Rectal smooth muscle tissue (tissue), 1 donor: ENCODE measurements around the gene CSTPP1.
A peak's percentile ranks its signal among the peaks of the same experiment; 100 is the strongest.

Experiments
- H3K27ac ChIP-seq: one replicate; pipeline ENCODE4 v1.7.0; 2013; ENCODE audit warnings: low read depth, low read length, inconsistent platforms
- H3K27me3 ChIP-seq: one replicate; pipeline ENCODE4 v1.7.0; 2013; ENCODE audit warnings: low read length; ENCODE audit not compliant: control insufficient read depth, insufficient read depth
- H3K36me3 ChIP-seq: one replicate; pipeline ENCODE4 v1.7.0; 2013; ENCODE audit warnings: low read length; ENCODE audit not compliant: control insufficient read depth, insufficient read depth
- H3K4me1 ChIP-seq: one replicate; pipeline ENCODE4 v1.7.0; 2013; ENCODE audit warnings: low read length; ENCODE audit not compliant: control insufficient read depth, insufficient read depth
- H3K4me3 ChIP-seq: one replicate; pipeline ENCODE4 v1.7.0; 2013; ENCODE audit warnings: low read length
- H3K9ac ChIP-seq: one replicate; pipeline ENCODE4 v1.7.0; 2013; ENCODE audit warnings: low read length

CSTPP1 gene

DNA sequence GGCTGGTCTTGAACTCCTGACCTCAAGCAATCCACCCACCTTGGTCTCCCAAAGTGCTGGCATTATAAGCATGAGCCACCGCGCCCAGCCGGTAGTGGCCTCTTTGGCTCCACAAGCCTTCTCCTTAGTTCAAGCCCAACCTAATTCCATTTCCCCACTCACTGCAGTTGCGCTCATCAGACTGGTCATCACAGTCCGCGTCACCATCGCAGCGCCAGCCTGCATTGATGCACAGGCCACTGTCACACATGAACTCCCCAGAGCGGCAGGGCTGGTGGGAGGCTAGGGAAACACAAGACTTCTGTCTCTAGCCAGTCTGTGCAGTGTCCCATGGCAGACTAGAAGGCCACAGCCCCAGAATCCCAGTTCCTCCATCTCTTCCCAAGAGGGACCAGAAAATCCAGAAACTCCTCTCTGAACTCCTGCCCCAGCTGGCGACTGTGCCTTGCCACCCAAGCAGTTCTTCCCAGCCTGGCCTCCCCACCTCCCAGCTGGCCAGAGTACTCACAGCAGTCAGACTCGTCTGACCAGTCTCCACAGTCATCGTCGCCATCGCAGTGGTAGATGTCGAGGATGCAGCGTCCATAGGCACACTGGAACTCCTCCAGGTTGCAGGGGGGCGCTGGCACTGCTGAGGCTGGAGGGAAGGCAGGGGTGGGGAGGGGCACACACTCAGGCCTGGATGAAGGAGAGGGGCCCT is 38.0 kb upstream of the CSTPP1 start:
- Histone ChIP-seq H3K9ac (no peak overlapping the region), H3K27ac (no peak overlapping the region), H3K27me3 (no peaks in the 10 kb centered on the region), H3K4me3 (no peak overlapping the region), H3K4me1 (peaks cover 4% of the 10 kb centered on the region), H3K36me3 (peaks cover 7% of the 10 kb centered on the region)

DNA sequence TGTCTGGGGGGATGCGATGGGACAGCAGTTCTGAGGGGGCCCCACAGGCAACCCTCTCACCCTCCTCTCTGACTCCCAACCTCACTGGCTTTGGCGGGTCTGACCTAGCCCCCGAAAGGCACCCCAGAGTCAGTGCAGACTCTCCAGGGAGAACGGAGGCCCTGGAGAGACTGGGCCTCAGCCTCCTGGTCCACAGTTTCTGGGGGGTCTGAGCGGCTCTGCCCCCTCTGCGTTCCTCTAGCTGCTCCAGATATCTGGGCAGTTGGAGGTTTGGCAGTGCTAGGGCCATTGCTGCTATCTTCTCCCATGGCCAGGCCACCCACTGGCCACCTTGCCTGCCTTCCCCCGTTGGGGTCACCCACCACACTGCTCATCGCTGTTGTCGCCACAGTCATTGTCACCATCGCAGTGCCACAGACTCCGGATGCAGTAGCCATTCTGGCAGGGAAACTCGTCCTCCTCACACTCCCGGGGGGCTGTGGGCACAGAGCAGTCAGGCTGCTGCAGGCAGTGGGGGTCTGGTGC is 37.0 kb upstream of the CSTPP1 start:
- Histone ChIP-seq H3K9ac (no peak overlapping the region), H3K27me3 (no peaks in the 10 kb centered on the region), H3K4me1 (peaks cover 4% of the 10 kb centered on the region), H3K27ac (no peak overlapping the region), H3K36me3 (peaks cover 4% of the 10 kb centered on the region), H3K4me3 (no peak overlapping the region)

DNA sequence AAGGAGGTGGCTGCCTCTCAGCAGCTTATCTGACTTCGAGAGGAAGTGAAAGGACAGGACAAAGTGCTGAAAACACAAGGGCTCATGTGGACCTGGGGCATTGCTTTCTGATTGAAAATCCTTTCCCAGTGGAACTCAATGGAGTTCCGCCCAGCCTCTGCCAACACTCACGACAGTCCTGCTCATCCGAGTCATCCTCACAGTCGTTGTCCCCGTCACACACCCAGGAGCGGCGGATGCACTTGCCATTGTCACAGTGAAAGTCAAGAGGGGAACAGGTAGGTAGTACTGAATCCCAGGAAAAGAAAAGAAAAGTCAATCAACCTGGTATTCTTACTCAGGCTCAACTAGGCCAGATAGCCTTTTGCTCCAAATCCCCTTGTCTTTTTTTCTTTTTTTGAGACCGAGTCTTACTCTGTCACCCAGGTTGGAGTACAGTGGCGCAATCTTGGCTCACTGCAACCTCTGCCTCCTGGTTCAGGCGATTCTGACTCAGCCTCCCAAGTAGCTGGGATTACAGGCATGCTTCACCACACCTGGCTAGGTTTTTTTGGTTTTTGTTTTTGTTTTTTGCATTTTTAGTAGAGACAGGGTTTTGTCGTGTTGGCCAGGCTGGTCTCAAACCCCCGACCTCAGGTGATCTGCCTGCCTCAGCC is 36.3 kb upstream of the CSTPP1 start:
- no peaks in the 10 kb centered on the region for H3K27me3 ChIP-seq
- no peak overlapping the region for H3K27ac ChIP-seq
- no peak overlapping the region for H3K4me3 ChIP-seq
- H3K36me3 ChIP-seq: peaks cover 4% of the 10 kb centered on the region
- H3K4me1 ChIP-seq: peaks cover 4% of the 10 kb centered on the region
- no peak overlapping the region for H3K9ac ChIP-seq

DNA sequence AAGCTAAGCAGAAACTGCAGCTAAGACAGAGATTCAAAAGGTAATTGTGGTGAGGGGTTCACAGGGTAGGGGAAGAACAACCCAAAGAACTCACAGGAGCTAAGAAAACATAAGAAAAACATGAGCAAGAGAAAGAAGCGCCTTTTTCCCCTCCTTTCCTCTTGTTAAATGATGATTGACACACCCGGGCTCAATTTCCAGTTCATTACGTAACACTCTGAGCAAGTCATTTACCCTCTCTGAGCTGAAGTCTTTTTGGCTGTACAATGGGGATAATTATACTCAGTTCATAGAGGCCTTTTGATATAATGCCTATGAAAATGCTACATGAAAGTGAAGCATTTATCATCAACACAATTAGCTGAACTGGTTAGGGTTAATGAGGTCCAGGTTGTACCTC is 35.4 kb upstream of the CSTPP1 start:
- H3K4me1 ChIP-seq: no peaks in the 10 kb centered on the region
- no peaks in the 10 kb centered on the region for H3K27me3 ChIP-seq
- H3K4me3 ChIP-seq: no peak overlapping the region
- no peak overlapping the region for H3K9ac ChIP-seq
- peaks cover 4% of the 10 kb centered on the region for H3K36me3 ChIP-seq
- H3K27ac ChIP-seq: no peak overlapping the region

DNA sequence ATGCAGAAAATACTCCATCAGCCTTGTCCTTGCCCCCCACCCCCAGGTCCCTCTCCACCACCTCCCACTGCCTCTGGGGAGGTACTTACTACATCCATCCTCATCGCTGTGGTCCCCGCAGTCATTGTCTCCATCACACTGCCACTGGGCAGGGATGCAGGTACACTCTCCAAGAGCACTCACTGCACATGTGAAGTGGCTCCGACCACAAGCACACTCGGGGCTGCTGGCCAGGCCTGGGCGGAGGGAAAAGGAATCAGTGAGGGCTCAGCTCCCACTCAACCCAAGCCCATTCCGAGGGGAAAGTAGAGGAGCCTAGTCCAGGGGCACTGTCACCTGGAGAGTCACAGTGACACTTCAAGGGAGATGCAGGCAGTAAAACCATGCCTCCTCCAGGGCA is 33.9 kb upstream of the CSTPP1 start:
- Histone ChIP-seq H3K36me3 (peaks cover 4% of the 10 kb centered on the region), H3K27ac (no peak overlapping the region), H3K4me1 (no peaks in the 10 kb centered on the region), H3K4me3 (no peak overlapping the region), H3K27me3 (no peaks in the 10 kb centered on the region), H3K9ac (no peak overlapping the region)

DNA sequence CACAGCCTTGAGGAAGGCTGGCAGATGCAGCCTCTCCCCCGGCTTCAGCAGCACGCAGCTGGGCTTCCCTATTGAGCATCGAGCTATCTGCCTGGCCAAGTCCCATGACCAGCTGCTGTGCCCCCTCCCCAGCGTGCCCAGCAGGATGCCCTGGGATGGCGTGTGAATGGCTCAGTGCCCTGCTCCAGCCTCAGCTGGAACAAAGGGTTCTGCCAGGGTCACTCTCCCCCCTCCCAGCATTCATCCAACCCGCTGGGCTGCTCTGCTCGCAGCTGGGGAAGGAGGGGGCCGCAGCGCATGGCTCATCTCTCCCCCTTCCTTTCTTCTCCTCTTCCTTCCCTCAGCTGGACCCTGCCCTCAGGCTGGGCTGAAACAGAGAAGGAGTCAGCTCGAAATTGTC is 32.7 kb upstream of the CSTPP1 start:
- Histone ChIP-seq H3K4me3 (no peak overlapping the region), H3K27ac (no peak overlapping the region), H3K36me3 (peaks cover 4% of the 10 kb centered on the region), H3K4me1 (no peaks in the 10 kb centered on the region), H3K9ac (no peak overlapping the region), H3K27me3 (no peaks in the 10 kb centered on the region)

DNA sequence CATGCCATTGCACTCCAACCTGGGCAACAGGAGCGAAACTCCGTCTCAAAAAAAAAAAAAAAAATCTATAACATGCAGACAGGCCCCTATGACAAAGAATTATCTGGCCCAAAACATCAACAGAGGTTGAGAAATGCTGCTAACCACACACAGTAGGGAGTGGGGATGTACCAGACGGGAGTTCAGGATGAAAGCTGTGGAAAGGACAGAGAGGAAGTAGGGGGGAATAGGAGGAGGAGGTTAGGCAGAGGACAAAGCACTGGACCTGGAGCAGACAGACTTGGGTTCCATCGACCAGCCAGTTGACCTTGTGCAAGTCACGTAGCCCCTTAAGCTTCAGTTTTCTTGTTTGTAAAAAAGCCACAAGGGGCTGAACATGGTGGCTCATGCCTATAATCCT is 30.8 kb upstream of the CSTPP1 start:
- H3K9ac ChIP-seq: no peak overlapping the region
- H3K36me3 ChIP-seq: no peaks in the 10 kb centered on the region
- H3K4me3 ChIP-seq: no peak overlapping the region
- H3K27ac ChIP-seq: no peak overlapping the region
- H3K27me3 ChIP-seq: no peaks in the 10 kb centered on the region
- H3K4me1 ChIP-seq: no peaks in the 10 kb centered on the region

DNA sequence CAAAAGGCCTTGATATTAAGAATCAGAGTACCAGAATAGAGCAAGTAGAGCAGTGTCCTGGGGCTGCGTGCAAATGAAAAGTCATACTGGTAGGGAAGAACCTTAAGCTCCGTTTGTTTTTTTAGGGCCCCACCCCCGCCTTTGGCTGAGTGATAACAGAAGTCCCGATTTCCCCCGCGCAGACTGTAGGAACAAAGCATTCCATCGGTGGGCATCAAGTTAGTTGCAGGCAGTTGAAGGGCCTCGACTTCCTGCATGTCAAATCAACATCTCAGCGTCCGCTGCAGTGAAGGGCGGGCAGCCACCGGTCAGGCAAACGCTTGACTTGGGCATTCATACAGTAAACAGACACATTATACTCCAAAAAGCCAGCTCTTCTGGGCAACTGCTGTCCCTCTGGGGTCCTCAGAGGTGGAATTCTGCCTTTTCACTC is 29.9 kb upstream of the CSTPP1 start:
- Histone ChIP-seq H3K9ac (no peak overlapping the region), H3K4me1 (no peaks in the 10 kb centered on the region), H3K27ac (no peak overlapping the region), H3K36me3 (no peaks in the 10 kb centered on the region), H3K27me3 (no peaks in the 10 kb centered on the region), H3K4me3 (no peak overlapping the region)

DNA sequence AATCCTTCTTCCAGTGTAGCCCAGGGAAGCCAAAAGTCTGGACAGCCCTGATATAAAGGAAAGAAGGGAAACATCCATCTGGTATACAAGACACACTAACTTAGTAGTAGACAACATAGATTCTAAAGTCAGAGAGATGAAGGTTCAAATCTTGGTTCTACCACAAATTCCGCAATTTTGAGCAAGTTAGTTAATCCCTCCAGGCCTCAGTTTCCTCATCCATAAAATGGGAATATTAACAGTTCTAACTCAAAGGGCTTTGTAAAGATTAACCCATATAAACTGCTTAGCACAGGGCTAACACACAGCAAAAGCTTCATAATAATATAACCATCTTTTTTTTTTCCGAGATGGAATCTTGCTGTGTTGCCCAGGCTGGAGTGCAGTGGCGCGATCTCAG is 29.0 kb upstream of the CSTPP1 start:
- H3K9ac ChIP-seq: no peak overlapping the region
- H3K36me3 ChIP-seq: no peaks in the 10 kb centered on the region
- no peaks in the 10 kb centered on the region for H3K4me1 ChIP-seq
- H3K27me3 ChIP-seq: no peaks in the 10 kb centered on the region
- no peak overlapping the region for H3K27ac ChIP-seq
- H3K4me3 ChIP-seq: no peak overlapping the region

DNA sequence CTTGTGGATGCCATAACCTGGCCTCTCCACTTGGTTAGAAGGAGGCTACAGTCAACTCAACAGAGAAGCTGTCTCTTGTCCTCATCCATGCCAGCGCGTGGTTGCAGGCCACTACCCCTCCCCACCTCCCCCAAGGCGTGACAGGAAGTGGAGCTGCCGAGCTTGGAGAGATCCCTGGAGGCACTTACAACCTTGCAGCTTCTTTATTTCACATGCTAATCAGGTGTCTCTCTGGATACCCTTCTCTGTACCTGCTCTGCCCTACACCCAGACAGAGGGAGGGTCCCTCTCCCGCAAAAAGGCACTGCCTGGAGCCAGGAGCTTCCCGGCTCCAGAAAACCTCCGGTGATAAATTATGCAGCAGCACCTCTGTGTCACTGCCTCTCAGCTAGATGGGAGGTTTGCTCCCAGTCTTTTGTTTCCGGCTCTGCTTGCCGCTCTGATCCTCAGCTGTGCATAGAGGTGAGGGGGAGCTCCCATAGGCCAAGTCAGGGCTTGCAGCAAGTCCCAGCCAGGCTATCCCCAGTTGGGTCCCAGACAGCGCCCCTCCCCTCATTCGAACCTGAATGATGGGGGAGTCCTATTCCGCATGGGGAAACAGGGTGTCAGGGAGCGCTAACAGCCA is 23.9 kb upstream of the CSTPP1 start:
- H3K27me3 ChIP-seq: no peaks in the 10 kb centered on the region
- peaks cover 4% of the 10 kb centered on the region for H3K4me1 ChIP-seq
- no peaks in the 10 kb centered on the region for H3K36me3 ChIP-seq
- peak overlapping the region; percentile 14 for H3K4me3 ChIP-seq
- H3K9ac ChIP-seq: no peak overlapping the region
- H3K27ac ChIP-seq: no peak overlapping the region

DNA sequence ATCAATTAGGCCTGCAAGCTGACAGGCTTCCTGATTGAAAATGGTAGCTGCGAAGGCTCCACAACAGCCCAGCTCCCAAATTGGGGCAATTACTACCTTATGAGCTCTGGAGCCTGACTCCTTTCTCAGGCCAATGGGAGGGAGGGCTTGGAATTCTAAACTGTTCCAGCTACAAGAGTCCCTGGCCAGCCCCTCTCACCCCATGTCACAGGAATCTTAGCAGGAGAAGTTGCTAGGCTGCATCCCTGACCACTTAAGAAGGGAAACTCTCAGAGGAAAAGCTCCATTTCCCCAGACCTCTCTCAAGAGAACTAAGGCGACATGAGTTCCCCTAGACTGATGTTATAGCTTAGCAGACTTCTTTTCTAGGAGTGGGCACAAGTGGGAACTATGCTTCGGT is 23.1 kb upstream of the CSTPP1 start:
- Histone ChIP-seq H3K4me1 (peaks cover 4% of the 10 kb centered on the region), H3K27ac (no peak overlapping the region), H3K36me3 (no peaks in the 10 kb centered on the region), H3K27me3 (no peaks in the 10 kb centered on the region), H3K4me3 (no peak overlapping the region), H3K9ac (no peak overlapping the region)

DNA sequence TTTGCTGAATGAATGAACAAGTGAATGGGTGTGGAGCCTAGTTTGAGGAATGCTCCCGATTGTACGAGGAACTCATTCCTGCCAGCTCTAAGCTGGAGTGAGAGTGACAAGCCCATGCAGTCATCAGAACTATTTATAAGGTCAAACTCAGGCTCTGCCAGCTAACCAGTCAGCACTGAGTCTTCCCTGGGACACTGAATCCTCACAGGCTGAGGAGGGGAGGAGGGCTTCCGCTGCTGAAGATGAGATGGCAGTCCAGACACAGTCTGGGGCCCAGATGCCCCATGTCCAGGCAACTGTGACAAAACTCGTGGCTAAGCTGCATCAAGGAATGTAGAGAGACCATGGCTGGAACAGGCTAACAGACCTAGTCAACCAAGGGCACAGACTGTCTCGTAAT is 22.2 kb upstream of the CSTPP1 start:
- Histone ChIP-seq H3K36me3 (no peaks in the 10 kb centered on the region), H3K27ac (no peak overlapping the region), H3K9ac (no peak overlapping the region), H3K27me3 (no peaks in the 10 kb centered on the region), H3K4me3 (no peak overlapping the region), H3K4me1 (peaks cover 6% of the 10 kb centered on the region)
